Testis (tissue), 3 donors: ENCODE data around the gene TESK1. TPM values are rescaled to one million over a fixed set of nuclear protein-coding genes. Genes with fewer than 3 reads are reported as not detected.
"Not testable (repeated sequence)": the region's sequence is repeated elsewhere in the genome, so short reads cannot be mapped to it uniquely, and the experiment has no call there.

Experiments used
- DNase-seq: peaks from one replicate; pipeline ENCODE4 v3.0.0-alpha.2; 2019
- H3K27ac ChIP-seq, 2 donors: fragments of 200-600 bp; sonication (generic); one replicate each; pipeline ENCODE4 v1.5.1; 2019
- H3K27me3 ChIP-seq: fragments of 200-600 bp; sonication (generic); one replicate; pipeline ENCODE4 v1.5.1; 2019
- H3K36me3 ChIP-seq: fragments of 200-600 bp; sonication (generic); one replicate; pipeline ENCODE4 v1.5.1; 2017; ENCODE audit warnings: low read depth; ENCODE audit errors: missing control alignments
- H3K4me1 ChIP-seq: fragments of 200-600 bp; sonication (generic); one replicate; pipeline ENCODE4 v1.5.1; 2019
- H3K4me3 ChIP-seq, 2 donors: fragments of 200-600 bp; sonication (generic); one replicate each; pipeline ENCODE4 v1.5.1; 2017 to 2019
- H3K9me3 ChIP-seq: fragments of 200-600 bp; sonication (generic); one replicate; pipeline ENCODE4 v1.5.1; 2017
- POLR2A ChIP-seq: fragments of 450-650 bp; IDR thresholded peaks from one replicate; pipeline ENCODE4 v1.6.1; 2017; ENCODE audit warnings: antibody characterized with exemption, mild to moderate bottlenecking, moderate library complexity
- WGBS, 2 donors: methylation state at CpG; one replicate each; pipeline ENCODE4 v1.1.5; 2018; 5-methylcytosine and 5-hydroxymethylcytosine counted together
- intact Hi-C: fragments of 100-400 bp; cut with DNase I; formaldehyde crosslinking; loops from one replicate; pipeline ENCODE4 v1.15.1; 2023; ENCODE audit warnings: low total_unique reads
- polyA plus RNA-seq: library from polyadenylated mRNA; stranded (reverse); fragments of 350-450 nt; fragmentation: Illumina TruSeq; extraction: RNeasy Lipid Tissue Mini Kit (QIAGEN cat#74804); gene quantifications from one replicate; pipeline ENCODE4 v1.2.3, GENCODE V29; 2014; ENCODE audit warnings: low read depth, low replicate concordance; ENCODE audit not compliant: insufficient read depth
- total RNA-seq, 2 donors: library from RNA; depleted of rRNA; stranded (reverse); fragments of >200 nt; gene quantifications; one replicate each; pipeline ENCODE4 v1.2.3, GENCODE V29; 2016
- TF ChIP-seq, protein P1 (sequence below), 3 experiments: fragments of 450-650 bp in 2 of 3; fragments of 200-600 bp in 1 of 3; sonication (generic) in 1 of 3; IDR thresholded peaks; one replicate each; pipeline ENCODE4 v1.5.1; 2016 to 2019; ENCODE audit warnings: antibody characterized with exemption in 3 of 3, mild to moderate bottlenecking in 2 of 3, moderate library complexity in 1 of 3

The TESK1 gene
- total and polyA plus RNA-seq, 3 donors from 2014 or later = 89.6 to 104 (median 92.6) TPM

DNA sequence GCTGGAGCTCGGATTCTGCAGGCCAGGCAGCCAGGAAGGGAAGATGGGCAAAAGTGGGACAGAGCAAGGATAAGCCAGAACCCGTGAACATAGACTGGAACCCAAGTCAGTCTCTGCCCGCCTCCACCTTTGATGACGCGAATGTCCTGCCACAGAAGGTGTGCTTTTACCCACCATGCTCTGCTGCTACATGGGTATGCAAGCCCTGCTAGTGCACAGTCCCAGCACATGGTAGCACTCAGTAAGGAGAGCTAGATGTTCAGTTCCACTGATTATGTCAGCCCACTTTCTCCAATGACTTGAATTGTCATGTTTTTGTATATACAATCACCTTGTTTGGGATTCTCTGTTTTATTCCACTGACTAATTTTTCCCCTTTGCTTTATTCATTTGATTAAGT, 24.5 kb downstream of the TESK1 start:
- TF ChIP-seq POLR2A = no peak
- TF ChIP-seq, protein P1, sequence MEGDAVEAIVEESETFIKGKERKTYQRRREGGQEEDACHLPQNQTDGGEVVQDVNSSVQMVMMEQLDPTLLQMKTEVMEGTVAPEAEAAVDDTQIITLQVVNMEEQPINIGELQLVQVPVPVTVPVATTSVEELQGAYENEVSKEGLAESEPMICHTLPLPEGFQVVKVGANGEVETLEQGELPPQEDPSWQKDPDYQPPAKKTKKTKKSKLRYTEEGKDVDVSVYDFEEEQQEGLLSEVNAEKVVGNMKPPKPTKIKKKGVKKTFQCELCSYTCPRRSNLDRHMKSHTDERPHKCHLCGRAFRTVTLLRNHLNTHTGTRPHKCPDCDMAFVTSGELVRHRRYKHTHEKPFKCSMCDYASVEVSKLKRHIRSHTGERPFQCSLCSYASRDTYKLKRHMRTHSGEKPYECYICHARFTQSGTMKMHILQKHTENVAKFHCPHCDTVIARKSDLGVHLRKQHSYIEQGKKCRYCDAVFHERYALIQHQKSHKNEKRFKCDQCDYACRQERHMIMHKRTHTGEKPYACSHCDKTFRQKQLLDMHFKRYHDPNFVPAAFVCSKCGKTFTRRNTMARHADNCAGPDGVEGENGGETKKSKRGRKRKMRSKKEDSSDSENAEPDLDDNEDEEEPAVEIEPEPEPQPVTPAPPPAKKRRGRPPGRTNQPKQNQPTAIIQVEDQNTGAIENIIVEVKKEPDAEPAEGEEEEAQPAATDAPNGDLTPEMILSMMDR (IDR thresholded peaks at IDR 0.05) = no peak
- Histone ChIP-seq H3K4me3 (no peak overlapping the region), H3K27me3 (no peaks in the 10 kb centered on the region), H3K36me3 (no peaks in the 10 kb centered on the region), H3K27ac (no peak overlapping the region), H3K9me3 (no peaks in the 10 kb centered on the region), H3K4me1 (no peaks in the 10 kb centered on the region)
- 85 to 87% methylated on average over 5 of the region's 5 CpGs for WGBS, 2 donors
- DNase-seq = no peak
- intact Hi-C loops = no loop called here

DNA sequence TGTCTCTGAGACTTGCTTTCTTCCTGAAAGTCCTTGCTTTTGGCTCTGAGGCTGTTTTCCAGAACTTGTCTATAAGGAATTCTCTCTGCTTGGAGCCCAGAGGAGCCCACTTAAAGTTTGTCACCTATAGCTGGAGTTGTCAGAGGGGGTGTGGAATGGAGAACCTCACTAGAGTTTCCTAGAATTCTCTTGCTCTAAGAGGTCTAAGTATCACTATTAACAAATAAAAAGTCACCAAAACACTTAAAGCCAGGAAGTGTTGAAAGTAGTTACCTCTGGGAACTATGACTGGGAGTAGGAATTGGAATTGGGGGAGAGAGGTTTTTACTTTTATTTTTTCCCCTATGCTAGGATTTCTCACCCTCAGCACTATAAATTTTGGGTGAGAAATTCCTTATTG, 30.7 kb downstream of the TESK1 start:
- Histone ChIP-seq H3K36me3 (no peaks in the 10 kb centered on the region), H3K27ac (no peak overlapping the region), H3K4me1 (no peaks in the 10 kb centered on the region), H3K4me3 (no peak overlapping the region), H3K9me3 (no peaks in the 10 kb centered on the region), H3K27me3 (no peaks in the 10 kb centered on the region)
- DNase-seq = no peak
- TF ChIP-seq POLR2A = no peak
- TF ChIP-seq, protein P1 (IDR thresholded peaks at IDR 0.05) = no peak
- intact Hi-C loops = no loop called here

DNA sequence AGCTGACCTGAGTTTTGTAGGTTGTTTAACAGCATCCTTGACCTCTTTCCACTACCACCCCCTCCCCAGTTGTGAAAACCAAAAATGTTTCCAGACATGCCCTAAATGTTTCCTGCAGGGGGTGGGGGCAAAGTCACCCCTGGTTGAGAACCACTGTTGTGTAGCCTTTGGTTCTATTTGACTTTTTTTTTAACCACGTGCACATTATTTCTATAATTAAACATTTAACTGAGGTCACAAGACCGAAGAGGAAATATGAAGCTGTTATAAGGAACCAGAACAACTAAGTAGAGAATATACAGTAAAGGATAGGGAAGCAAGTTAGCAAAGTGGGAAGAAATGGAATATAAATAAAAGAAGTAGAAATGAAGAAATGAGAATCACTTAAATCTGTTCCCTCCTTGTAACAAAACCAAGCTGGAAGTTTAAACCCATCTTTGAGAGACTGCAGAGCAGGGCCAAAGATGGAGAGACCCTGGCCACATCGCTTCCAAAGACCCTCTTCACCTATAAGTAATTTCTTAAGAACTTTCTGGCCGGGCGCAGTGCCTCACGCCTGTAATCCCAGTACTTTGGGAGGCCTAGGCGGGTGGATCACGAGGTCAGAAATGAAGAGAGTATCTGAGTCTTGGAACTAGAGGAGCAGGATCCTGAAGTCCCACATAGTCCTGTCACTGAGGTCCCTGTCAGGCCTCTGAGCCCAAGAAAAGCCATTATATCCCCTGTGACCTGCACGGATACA, 31.2 kb downstream of the TESK1 start:
- DNase-seq = no peak
- no peak overlapping the region for H3K27ac ChIP-seq
- 76 to 79% methylated on average over 9 of the region's 9 CpGs for WGBS, 2 donors

DNA sequence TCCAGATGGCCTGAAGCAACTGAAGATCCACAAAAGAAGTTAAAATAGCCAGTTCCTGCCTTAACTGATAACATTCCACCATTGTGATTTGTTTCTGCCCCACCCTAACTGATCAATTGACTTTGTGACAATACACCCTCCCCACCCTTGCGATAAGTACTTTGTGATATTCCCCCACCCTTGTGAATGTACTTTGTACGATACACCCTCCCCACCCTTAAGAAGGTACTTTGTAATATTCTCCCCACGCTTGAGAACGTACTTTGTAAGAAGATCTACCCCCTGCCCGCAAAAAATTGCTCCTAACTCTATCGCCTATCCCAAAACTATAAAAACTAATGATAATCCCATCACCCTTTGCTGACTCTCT, 31.8 kb downstream of the TESK1 start:
- intact Hi-C loops, H3K9me3 ChIP-seq, H3K4me1 ChIP-seq, H3K36me3 ChIP-seq, H3K4me3 ChIP-seq, DNase-seq, H3K27ac ChIP-seq, H3K27me3 ChIP-seq: not testable (repeated sequence)
- WGBS, 2 donors = 80 to 94% methylated on average over 6 of the region's 6 CpGs

More for the DNA sequence above, 31.2 kb downstream of the TESK1 start:
- intact Hi-C loops = no loop called here
- no peak overlapping the region for H3K4me3 ChIP-seq
- H3K27me3 ChIP-seq = no peaks in the 10 kb centered on the region
- no peaks in the 10 kb centered on the region for H3K4me1 ChIP-seq
- TF ChIP-seq POLR2A = no peak
- TF ChIP-seq, protein P1 (IDR thresholded peaks at IDR 0.05) = no peak
- no peaks in the 10 kb centered on the region for H3K9me3 ChIP-seq
- H3K36me3 ChIP-seq = no peaks in the 10 kb centered on the region

DNA sequence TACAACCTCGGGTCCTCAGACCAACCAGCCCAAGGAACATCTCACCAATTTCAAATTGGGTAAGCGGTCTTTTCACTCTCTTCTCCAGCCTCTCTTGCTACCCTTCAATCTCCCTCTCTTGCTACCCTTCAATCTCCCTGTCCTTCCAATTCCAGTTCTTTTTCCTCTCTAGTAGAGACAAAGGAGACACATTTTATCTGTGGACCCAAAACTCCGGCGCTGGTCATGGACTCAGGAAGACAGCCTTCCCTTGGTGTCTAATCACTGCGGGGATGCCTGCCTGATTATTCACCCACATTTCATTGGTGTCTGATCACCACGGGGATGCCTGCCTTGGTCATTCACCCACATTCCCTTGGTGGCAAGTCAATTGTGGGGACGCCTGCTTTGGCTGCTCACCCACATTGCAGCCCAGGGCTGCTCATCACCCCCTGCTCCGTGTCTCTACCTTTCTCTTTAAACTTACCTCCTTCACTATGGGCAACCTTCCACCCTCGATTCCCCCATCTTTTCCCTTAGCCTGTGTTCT, 32.4 kb downstream of the TESK1 start:
- H3K4me1 ChIP-seq, H3K27me3 ChIP-seq, H3K36me3 ChIP-seq, intact Hi-C loops, H3K9me3 ChIP-seq, H3K27ac ChIP-seq, DNase-seq, H3K4me3 ChIP-seq: not testable (repeated sequence)
- 96% methylated on average over 9 of the region's 9 CpGs for WGBS, 2 donors

DNA sequence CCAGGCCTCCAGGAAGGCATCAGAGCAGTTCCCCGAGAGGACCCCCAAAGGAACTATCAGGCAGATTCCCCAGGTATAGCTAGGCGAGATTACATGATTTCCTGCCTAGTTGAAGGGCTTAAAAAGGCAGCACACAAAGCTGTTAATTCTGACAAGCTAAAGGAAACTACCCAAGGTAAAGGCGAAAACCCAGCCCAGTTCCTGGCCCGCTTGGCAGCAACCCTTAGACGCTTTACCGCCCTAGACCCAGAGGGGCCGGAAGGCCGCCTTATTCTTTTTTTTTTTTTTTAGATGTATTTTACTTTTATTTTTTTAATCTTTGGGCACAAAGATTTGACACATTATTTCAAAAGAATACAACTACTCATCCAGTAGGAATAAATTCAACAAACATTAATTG, 33.7 kb downstream of the TESK1 start:
- H3K36me3 ChIP-seq, H3K27ac ChIP-seq, H3K4me1 ChIP-seq, intact Hi-C loops, H3K4me3 ChIP-seq, H3K27me3 ChIP-seq, H3K9me3 ChIP-seq, DNase-seq: not testable (repeated sequence)
- 61 to 82% methylated on average over 6 to 8 of the region's 8 CpGs for whole genome bisulfite sequencing, 2 donors

DNA sequence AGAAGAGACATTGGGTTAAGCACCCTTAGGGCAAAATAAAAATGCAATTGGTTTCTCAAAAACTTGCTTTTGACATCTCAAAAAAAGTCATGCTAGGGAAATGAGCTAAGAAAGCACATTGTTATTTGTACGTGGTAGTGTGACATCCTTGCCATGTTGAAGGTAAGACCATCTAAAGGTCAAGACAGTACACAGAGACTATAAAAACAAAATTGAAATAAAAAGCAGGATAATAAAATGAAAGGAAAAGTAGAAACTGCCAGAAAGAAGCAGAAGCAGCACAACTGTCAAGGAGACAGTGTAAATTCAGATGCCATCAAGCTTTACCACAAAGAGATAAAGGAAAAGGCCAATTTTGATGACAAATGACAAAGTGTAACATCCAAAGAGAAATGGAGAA, 34.2 kb downstream of the TESK1 start:
- H3K4me3 ChIP-seq, H3K9me3 ChIP-seq, H3K4me1 ChIP-seq, intact Hi-C loops, DNase-seq, H3K27ac ChIP-seq, H3K27me3 ChIP-seq, H3K36me3 ChIP-seq: not testable (repeated sequence)
- WGBS, 2 donors = 55 to 64% methylated on average over 1 of the region's 1 CpG
